C4-2B (cell line): ENCODE results near the gene IRS2.

Experiments used
- CTCF ChIP-seq: fragments of 450-650 bp; conservative IDR thresholded peaks from 2 replicates; pipeline ENCODE4 v1.5.1; 2017; ENCODE audit warnings: mild to moderate bottlenecking
- ZFX ChIP-seq: fragments of 450-650 bp; IDR thresholded peaks from 2 replicates; pipeline ENCODE4 v1.6.1; 2017

- TF ChIP-seq CTCF (no peak), ZFX (no peak)
Observed at GRCh38 chr13:109728791-109729731, 57.3 kb downstream of the IRS2 start.
